H1 (cell line): ENCODE measurements around the gene MACROD2. TPM values are rescaled to one million over a fixed set of nuclear protein-coding genes. Genes with fewer than 3 reads are reported as not detected.
A peak's percentile ranks its signal among the peaks of the same experiment; 100 is the strongest.

Experiments used
- CTCF ChIA-PET: fragments of 300-600 bp; sonication (Branson Sonifier 250); formaldehyde crosslinking; loops from one replicate; lab custom pipeline; 2021; ENCODE audit not compliant: partially characterized antibody; lab: Charles Lee
- POLR2A ChIA-PET: fragments of 300-600 bp; sonication (Branson Sonifier 250); formaldehyde crosslinking; loops from one replicate; lab custom pipeline; 2021; ENCODE audit warnings: inconsistent platforms; ENCODE audit not compliant: partially characterized antibody; lab: Charles Lee
- DNase-seq, 2 experiments: peaks; one replicate each; pipeline versions ENCODE4 v3.0.0 to v3.0.0-alpha.2; 2010 to 2022; ENCODE audit warnings: low spot score in 2 of 2, low read depth in 1 of 2, mixed read lengths in 1 of 2
- FAIRE-seq: peaks from 2 replicates; lab custom pipeline; 2011; peaks lifted over from hg19 to GRCh38; lab: Jason Lieb, UNC
- H2AFZ ChIP-seq: 2 replicates; pipeline ENCODE4 v1.8.1; 2012; ENCODE audit warnings: low read length, inconsistent platforms
- H2AK5ac ChIP-seq: 2 replicates; pipeline ENCODE4 v1.6.1; 2013; ENCODE audit warnings: low read depth, low read length
- H2BK120ac ChIP-seq: replicated peaks from 2 replicates; pipeline ENCODE3; 2013; ENCODE audit warnings: low read depth, low read length, inconsistent platforms
- H2BK12ac ChIP-seq: 2 replicates; pipeline ENCODE4 v1.6.1; 2013; ENCODE audit warnings: low read depth, low read length
- H2BK15ac ChIP-seq: 2 replicates; pipeline ENCODE4 v1.6.1; 2013; ENCODE audit warnings: low read length
- H2BK20ac ChIP-seq: 2 replicates; pipeline ENCODE4 v1.6.1; 2013; ENCODE audit warnings: low read length
- H2BK5ac ChIP-seq: 2 replicates; pipeline ENCODE4 v1.6.1; 2013; ENCODE audit warnings: low read depth, low read length
- H3K14ac ChIP-seq: 2 replicates; pipeline ENCODE4 v1.6.1; 2013; ENCODE audit warnings: inconsistent platforms; ENCODE audit not compliant: insufficient read length
- H3K18ac ChIP-seq: 2 replicates; pipeline ENCODE4 v1.6.1; 2013; ENCODE audit warnings: low read length; ENCODE audit errors: extremely low read depth
- H3K23ac ChIP-seq: 2 replicates; pipeline ENCODE4 v1.6.1; 2013; ENCODE audit warnings: inconsistent platforms; ENCODE audit not compliant: insufficient read length
- H3K23me2 ChIP-seq: 2 replicates; pipeline ENCODE4 v1.6.1; 2013; ENCODE audit warnings: low read depth, low read length
- H3K27ac ChIP-seq: 2 replicates; pipeline ENCODE4 v1.6.1; 2011; ENCODE audit warnings: low read depth, low read length, inconsistent platforms
- H3K27me3 ChIP-seq, 4 experiments: replicated peaks in 1 of 4; 1 replicate in 1 of 4; 2 replicates in 3 of 4; pipeline versions ENCODE4 v1.6.1 to v1.8.1; 2011 to 2013; ENCODE audit warnings: low read length in 3 of 4, mild to moderate bottlenecking in 3 of 4, inconsistent platforms in 2 of 4, mixed read lengths in 2 of 4, moderate library complexity in 1 of 4; ENCODE audit not compliant: control insufficient read depth in 3 of 4, insufficient read depth in 3 of 4; ENCODE audit errors: extremely low read depth in 1 of 4
- H3K36me3 ChIP-seq, 4 experiments: 2 replicates each; pipeline versions ENCODE4 v1.6.1 to v1.8.1; 2011 to 2013; ENCODE audit warnings: mild to moderate bottlenecking in 4 of 4, low read length in 3 of 4, moderate library complexity in 2 of 4, control low read depth in 1 of 4, inconsistent platforms in 1 of 4; ENCODE audit not compliant: insufficient read depth in 4 of 4, control insufficient read depth in 2 of 4
- H3K4ac ChIP-seq: replicated peaks from 2 replicates; pipeline ENCODE3; 2013; ENCODE audit warnings: low read length, low read depth, mixed read lengths, inconsistent platforms; ENCODE audit not compliant: insufficient read length
- H3K4me1 ChIP-seq, 4 experiments: replicated peaks in 1 of 4; 1 replicate in 1 of 4; 2 replicates in 3 of 4; pipeline versions ENCODE4 v1.6.1 to v1.8.1; 2011 to 2013; ENCODE audit warnings: low read length in 3 of 4, inconsistent platforms in 2 of 4, mixed read lengths in 1 of 4; ENCODE audit not compliant: insufficient read depth in 4 of 4, control insufficient read depth in 3 of 4
- H3K4me2 ChIP-seq, 2 experiments: 2 replicates each; pipeline versions ENCODE4 v1.6.1 to v1.8.1; 2011 to 2013; ENCODE audit warnings: low read depth in 2 of 2, low read length in 2 of 2, control low read depth in 1 of 2, inconsistent platforms in 1 of 2, mild to moderate bottlenecking in 1 of 2; ENCODE audit not compliant: insufficient read depth in 1 of 2
- H3K4me3 ChIP-seq, 4 experiments: fragments of 200-600, 300-600 bp in 1 of 4; sonication (generic), shearing (Covaris generic), sonication (Bioruptor Twin) in 1 of 4; 2 replicates each; pipeline versions ENCODE4 v1.5.1 to v1.8.1; 2011 to 2016; ENCODE audit warnings: low read length in 4 of 4, low read depth in 3 of 4, control low read depth in 2 of 4, inconsistent platforms in 2 of 4, mild to moderate bottlenecking in 2 of 4, mixed read lengths in 1 of 4, moderate library complexity in 1 of 4; ENCODE audit not compliant: insufficient read depth in 2 of 4; ENCODE audit errors: extremely low read depth in 1 of 4
- H3K56ac ChIP-seq: replicated peaks from 2 replicates; pipeline ENCODE3; 2013; ENCODE audit warnings: low read depth, mild to moderate bottlenecking, mixed read lengths, low read length, inconsistent platforms; ENCODE audit not compliant: insufficient read length
- H3K79me1 ChIP-seq: 2 replicates; pipeline ENCODE4 v1.6.1; 2013; ENCODE audit warnings: low read depth, low read length, control low read depth
- H3K79me2 ChIP-seq, 2 experiments: 2 replicates each; pipeline versions ENCODE4 v1.6.1 to v1.8.1; 2012 to 2013; ENCODE audit warnings: low read length in 2 of 2, mild to moderate bottlenecking in 2 of 2, inconsistent platforms in 1 of 2; ENCODE audit not compliant: insufficient read depth in 2 of 2, control insufficient read depth in 1 of 2
- H3K9ac ChIP-seq, 4 experiments: replicated peaks in 1 of 4; 1 replicate in 1 of 4; 2 replicates in 3 of 4; pipeline versions ENCODE4 v1.6.1 to v1.8.1; 2011 to 2013; ENCODE audit warnings: low read depth in 3 of 4, low read length in 3 of 4, control low read depth in 2 of 4, mild to moderate bottlenecking in 2 of 4, moderate library complexity in 2 of 4, inconsistent platforms in 1 of 4; ENCODE audit errors: extremely low read depth in 1 of 4
- H3K9me3 ChIP-seq, 2 experiments: 2 replicates each; pipeline versions ENCODE4 v1.6.1 to v1.8.1; 2012 to 2013; ENCODE audit warnings: mild to moderate bottlenecking in 2 of 2, moderate library complexity in 2 of 2, control low read depth in 1 of 2, inconsistent platforms in 1 of 2, low read depth in 1 of 2, low read length in 1 of 2, mixed read lengths in 1 of 2; ENCODE audit not compliant: insufficient read depth in 2 of 2
- H4K20me1 ChIP-seq, 2 experiments: replicated peaks in 1 of 2; 2 replicates each; pipeline versions ENCODE3 to v1.8.1; 2011 to 2013; ENCODE audit warnings: inconsistent platforms in 2 of 2, low read length in 2 of 2, mild to moderate bottlenecking in 1 of 2; ENCODE audit not compliant: insufficient read depth in 2 of 2, control insufficient read depth in 1 of 2
- H4K5ac ChIP-seq: 2 replicates; pipeline ENCODE4 v1.6.1; 2013; ENCODE audit warnings: low read length, low read depth, mixed read lengths, inconsistent platforms; ENCODE audit not compliant: insufficient read length
- H4K8ac ChIP-seq: 2 replicates; pipeline ENCODE4 v1.8.0; 2013; ENCODE audit warnings: mild to moderate bottlenecking, moderate library complexity, low read length, inconsistent platforms; ENCODE audit not compliant: insufficient read depth; ENCODE audit errors: extremely low read depth
- H4K91ac ChIP-seq: replicated peaks from 2 replicates; pipeline ENCODE3; 2013; ENCODE audit warnings: low read length, mixed read lengths, inconsistent platforms; ENCODE audit not compliant: insufficient read length
- BCL11A ChIP-seq, 2 experiments: IDR thresholded peaks; one replicate each; pipeline ENCODE4 v1.6.1; 2011; ENCODE audit warnings: low read depth in 2 of 2, low read length in 2 of 2, mild to moderate bottlenecking in 2 of 2
- CHD1 ChIP-seq: IDR thresholded peaks from 2 replicates; pipeline ENCODE4 v1.6.1; 2012; ENCODE audit warnings: low read depth, low read length, improper control_type of control experiment
- EGR1 ChIP-seq: IDR thresholded peaks from 2 replicates; pipeline ENCODE4 v1.6.1; 2011; ENCODE audit warnings: low read depth, low read length, borderline replicate concordance
- JUN ChIP-seq: IDR thresholded peaks from 2 replicates; pipeline ENCODE4 v1.6.1; 2011; ENCODE audit warnings: low read depth, mild to moderate bottlenecking, improper control_type of control experiment, low read length
- RNF2 ChIP-seq: fragments of 200-900, 300-1000 bp; sonication (generic); IDR thresholded peaks from 2 replicates; pipeline ENCODE4 v1.7.1; 2016; ENCODE audit warnings: borderline replicate concordance, low read depth, mild to moderate bottlenecking, antibody characterized with exemption, low read length; ENCODE audit not compliant: poor library complexity, severe bottlenecking; ENCODE audit errors: missing control alignments
- ZNF274 ChIP-seq: IDR thresholded peaks from 2 replicates; pipeline ENCODE4 v1.7.0; 2012; ENCODE audit warnings: low read length, borderline replicate concordance; ENCODE audit errors: extremely low read depth
- WGBS, 2 experiments: shearing (Covaris generic) in 1 of 2; methylation state at CpG; one replicate each; pipeline versions ENCODE4 v1.1.6 to v1.1.7; 2013 to 2015; ENCODE audit warnings: low lambda C conversion rate in 2 of 2, mixed read lengths in 2 of 2, inconsistent platforms in 1 of 2, low coverage in 1 of 2, missing lambda C conversion rate in 1 of 2; ENCODE audit not compliant: insufficient replicate concordance in 2 of 2, insufficient coverage in 1 of 2, insufficient read length in 1 of 2; ENCODE audit errors: extremely low coverage in 1 of 2, missing lambda C conversion rate in 1 of 2; 5-methylcytosine and 5-hydroxymethylcytosine counted together
- polyA plus RNA-seq, 7 experiments: library from polyadenylated mRNA; depleted of rRNA in 3 of 7; stranded (reverse) in 5 of 7; unstranded in 2 of 7; fragments of >200 nt in 5 of 7; fragments of 200-250 nt in 2 of 7; gene quantifications; 1 replicate in 5 of 7; 2 replicates in 1 of 7; 4 replicates in 1 of 7; pipeline versions ENCODE4 v1.2.1 to v1.2.3, GENCODE V29; 2011 to 2013; ENCODE audit warnings: missing spikeins in 2 of 7, mixed read lengths in 2 of 7
- total RNA-seq: library from RNA; stranded (reverse); fragmentation: NEBNext Ultra II Directional; extraction: Animal tissue kit (Norgen Biotek cat#: 25700); gene quantifications from 2 replicates; pipeline ENCODE4 v1.2.1, GENCODE V29; 2021

Gene MACROD2
- total and polyA plus RNA-seq, 2 of the 8 experiments (the other 6 are each of a cell fraction or from before 2014, with no cell fraction given), result 0.70 to 3.9 TPM

DNA sequence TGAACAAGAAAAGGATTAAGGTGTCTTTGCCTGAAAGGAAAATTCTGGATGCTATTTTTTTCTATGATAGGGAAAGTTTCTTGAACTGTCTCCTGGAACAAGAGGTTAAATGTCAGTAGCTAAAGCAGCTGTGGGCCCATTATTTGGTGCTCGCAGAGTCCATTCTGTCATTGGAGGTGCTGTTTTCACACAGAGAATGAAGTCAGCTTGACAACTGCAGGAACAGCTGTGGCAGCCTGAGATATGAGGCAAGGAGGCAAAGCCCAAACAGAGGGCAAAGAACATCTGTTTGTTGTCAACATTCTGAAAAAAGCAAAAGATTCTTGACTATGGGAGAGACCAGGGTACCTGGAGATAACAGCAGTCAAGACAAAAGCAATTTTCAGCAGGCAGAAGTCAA, 2029.8 kb downstream of the MACROD2 start:
- no peak overlapping the region for H3K9ac ChIP-seq
- no peak overlapping the region for H2AK5ac ChIP-seq

More for the DNA sequence above, 2029.8 kb downstream of the MACROD2 start:
- H2BK5ac ChIP-seq, result no peak overlapping the region
- no peak overlapping the region for H3K4me2 ChIP-seq
- H4K8ac ChIP-seq, result no peak overlapping the region
- no peaks in the 10 kb centered on the region for H3K79me2 ChIP-seq
- POLR2A ChIA-PET, result no interaction called here
- H3K4ac ChIP-seq, result no peak overlapping the region
- no peak overlapping the region for H3K27ac ChIP-seq
- no peak overlapping the region for H3K56ac ChIP-seq
- H2BK12ac ChIP-seq, result no peak overlapping the region
- H3K9me3 ChIP-seq, result no peaks in the 10 kb centered on the region
- WGBS, 2 experiments, result 95% methylated on average over 1 of the region's 1 CpG; no CpG with 5 or more reads in 1 of the 2 experiments
- FAIRE-seq, result no peak
- H2AFZ ChIP-seq, result no peak overlapping the region
- H4K5ac ChIP-seq, result no peak overlapping the region
- TF ChIP-seq BCL11A (IDR thresholded peaks at IDR 0.05; ENCODE audit: low read depth in 2 of 2, low read length in 2 of 2), result no peak
- no peak for TF ChIP-seq CHD1
- no peak for TF ChIP-seq EGR1
- TF ChIP-seq RNF2, result no peak
- TF ChIP-seq JUN, result no peak
- no peak for TF ChIP-seq ZNF274
- H3K79me1 ChIP-seq, result no peaks in the 10 kb centered on the region
- CTCF ChIA-PET, result no interaction called here
- H4K91ac ChIP-seq, result no peak overlapping the region
- peaks cover 0 to 6% (median 1%) of the 10 kb centered on the region in 4 experiments; a peak in 3 of 7 replicates for H3K4me1 ChIP-seq
- H3K36me3 ChIP-seq, result no peaks in the 10 kb centered on the region
- H3K23me2 ChIP-seq, result no peaks in the 10 kb centered on the region
- no peak overlapping the region for H3K14ac ChIP-seq
- peak overlapping the region; percentile 64; the same call in 1 of the 2 replicates for H2BK20ac ChIP-seq
- no peak overlapping the region for H3K18ac ChIP-seq
- H3K27me3 ChIP-seq, result no peaks in the 10 kb centered on the region
- no peaks in the 10 kb centered on the region for H4K20me1 ChIP-seq
- no peak overlapping the region for H3K4me3 ChIP-seq
- H3K23ac ChIP-seq, result no peak overlapping the region
- DNase-seq, result no peak
- no peak overlapping the region for H2BK120ac ChIP-seq
- H2BK15ac ChIP-seq, result no peak overlapping the region
